ENCODE results near the gene ATP6V0A1.
"Not testable (repeated sequence)": the region's sequence is repeated elsewhere in the genome, so short reads cannot be mapped to it uniquely, and the experiment has no call there.

ATP6V0A1 gene

GRCh38 chr17:42477824-42478223, 19.1 kb downstream of the ATP6V0A1 start:
- not testable (repeated sequence) for DNase-seq

GRCh38 chr17:42484304-42484703, 25.6 kb downstream of the ATP6V0A1 start:
- DNase-seq, result peak; percentile 50

GRCh38 chr17:42485680-42486079, 27.0 kb downstream of the ATP6V0A1 start:
- DNase-seq, result no peak

GRCh38 chr17:42488032-42488431, 29.4 kb downstream of the ATP6V0A1 start:
- DNase-seq, result no peak

GRCh38 chr17:42493319-42493718, 34.6 kb downstream of the ATP6V0A1 start:
- DNase-seq, result no peak

- no peak for DNase-seq
Observed at GRCh38 chr17:42494673-42495072, 36.0 kb downstream of the ATP6V0A1 start.

GRCh38 chr17:42498828-42499227, 40.1 kb downstream of the ATP6V0A1 start:
- no peak for DNase-seq

GRCh38 chr17:42502091-42502490, 43.4 kb downstream of the ATP6V0A1 start:
- no peak for DNase-seq

- DNase-seq, result no peak
Observed at GRCh38 chr17:42502926-42503325, 44.2 kb downstream of the ATP6V0A1 start.

GRCh38 chr17:42507671-42508070, 49.0 kb downstream of the ATP6V0A1 start:
- DNase-seq, result no peak

GRCh38 chr17:42508426-42509165, 49.9 kb downstream of the ATP6V0A1 start:
- DNase-seq, result no peak

- DNase-seq, result no peak
Observed at GRCh38 chr17:42509409-42509808, 50.7 kb downstream of the ATP6V0A1 start.

GRCh38 chr17:42509841-42510240, 51.2 kb downstream of the ATP6V0A1 start:
- no peak for DNase-seq

GRCh38 chr17:42512246-42512645, 53.6 kb downstream of the ATP6V0A1 start:
- DNase-seq, result no peak

GRCh38 chr17:42512733-42513251, 54.1 kb downstream of the ATP6V0A1 start:
- DNase-seq, result no peak

GRCh38 chr17:42513686-42514085, 55.0 kb downstream of the ATP6V0A1 start:
- DNase-seq, result no peak

GRCh38 chr17:42514279-42514678, 55.6 kb downstream of the ATP6V0A1 start:
- DNase-seq, result no peak

- no peak for DNase-seq
Observed at GRCh38 chr17:42514867-42515266, 56.2 kb downstream of the ATP6V0A1 start.

GRCh38 chr17:42517516-42517915, 58.8 kb downstream of the ATP6V0A1 start:
- peak; percentile 83 for DNase-seq

- no peak for DNase-seq
Observed at GRCh38 chr17:42518046-42518754, 59.5 kb downstream of the ATP6V0A1 start.

GRCh38 chr17:42518755-42519545, 60.3 kb downstream of the ATP6V0A1 start:
- no peak for DNase-seq

GRCh38 chr17:42519546-42520491, 61.1 kb downstream of the ATP6V0A1 start:
- no peak for DNase-seq

All from activated CD4-positive, CD25-positive, alpha-beta regulatory T cell treated with anti-CD3 and anti-CD28 coated beads, Interleukin-2, amount 50 U/mL, for 72 hours (primary cell).